ENCODE results near the gene PRMT7.

The PRMT7 gene

DNA sequence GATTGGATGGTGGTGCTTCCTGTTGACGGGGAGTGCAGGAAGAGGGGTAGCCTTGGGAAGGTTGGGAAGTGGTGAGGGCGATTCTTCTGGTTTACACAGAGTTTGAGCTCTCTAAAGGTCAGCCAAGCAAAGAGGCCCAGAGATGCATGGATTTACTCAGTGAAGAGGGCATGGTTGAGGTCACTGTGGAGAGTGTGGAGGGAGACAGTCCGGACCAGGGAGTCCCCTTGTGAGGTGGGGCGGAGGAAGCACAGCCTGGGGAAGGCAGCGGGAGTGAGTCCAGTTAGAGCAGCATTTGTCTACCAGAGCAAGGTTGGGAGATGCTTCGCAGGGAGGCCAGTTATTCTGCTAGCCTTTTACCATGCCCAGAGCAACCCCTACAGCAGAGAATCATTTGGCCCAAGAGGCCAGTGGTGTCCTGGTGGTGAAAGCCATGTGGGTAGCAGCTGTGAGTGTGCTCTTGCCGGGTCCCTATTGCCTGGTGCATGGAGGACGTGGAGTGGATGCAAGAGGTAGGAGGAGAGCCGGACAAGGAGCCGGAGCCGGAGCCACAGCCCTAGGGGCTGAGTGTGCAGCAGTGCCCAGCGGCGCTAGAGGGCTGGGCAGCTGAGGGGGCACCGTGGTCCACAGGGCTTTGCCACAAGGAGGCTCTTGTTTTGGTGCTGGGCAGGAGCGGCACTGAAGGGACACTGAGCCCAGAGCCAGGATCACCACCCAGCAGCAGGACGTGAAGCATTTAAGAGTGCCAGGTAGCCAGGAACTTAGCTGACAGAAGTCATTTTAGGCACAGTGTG, 27.7 kb downstream of the PRMT7 start:
- no peak overlapping the region for H3K4me2 ChIP-seq (ENCODE audit: low read depth, low read length, poor library complexity, severe bottlenecking)
- no peaks in the 10 kb centered on the region for H3K79me2 ChIP-seq (ENCODE audit: insufficient read depth, low read length)
- H3K9me3 ChIP-seq (ENCODE audit: insufficient read depth, low read depth, low read length): no peaks in the 10 kb centered on the region
- no peaks in the 10 kb centered on the region for H3F3A ChIP-seq (ENCODE audit: low read depth)
- TF ChIP-seq EZH2phosphoT487 (IDR thresholded peaks at IDR 0.05; ENCODE audit: borderline replicate concordance): no peak
- TF ChIP-seq, protein P1, sequence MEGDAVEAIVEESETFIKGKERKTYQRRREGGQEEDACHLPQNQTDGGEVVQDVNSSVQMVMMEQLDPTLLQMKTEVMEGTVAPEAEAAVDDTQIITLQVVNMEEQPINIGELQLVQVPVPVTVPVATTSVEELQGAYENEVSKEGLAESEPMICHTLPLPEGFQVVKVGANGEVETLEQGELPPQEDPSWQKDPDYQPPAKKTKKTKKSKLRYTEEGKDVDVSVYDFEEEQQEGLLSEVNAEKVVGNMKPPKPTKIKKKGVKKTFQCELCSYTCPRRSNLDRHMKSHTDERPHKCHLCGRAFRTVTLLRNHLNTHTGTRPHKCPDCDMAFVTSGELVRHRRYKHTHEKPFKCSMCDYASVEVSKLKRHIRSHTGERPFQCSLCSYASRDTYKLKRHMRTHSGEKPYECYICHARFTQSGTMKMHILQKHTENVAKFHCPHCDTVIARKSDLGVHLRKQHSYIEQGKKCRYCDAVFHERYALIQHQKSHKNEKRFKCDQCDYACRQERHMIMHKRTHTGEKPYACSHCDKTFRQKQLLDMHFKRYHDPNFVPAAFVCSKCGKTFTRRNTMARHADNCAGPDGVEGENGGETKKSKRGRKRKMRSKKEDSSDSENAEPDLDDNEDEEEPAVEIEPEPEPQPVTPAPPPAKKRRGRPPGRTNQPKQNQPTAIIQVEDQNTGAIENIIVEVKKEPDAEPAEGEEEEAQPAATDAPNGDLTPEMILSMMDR (conservative IDR thresholded peaks at IDR 0.05; ENCODE audit: low read length): no peak
- peaks cover 47% of the 10 kb centered on the region; the same call in 1 of the 2 replicates for H3K36me3 ChIP-seq (ENCODE audit: insufficient read depth, low read length)
- H3K4me3 ChIP-seq (ENCODE audit: low read length, poor library complexity, severe bottlenecking): no peak overlapping the region
- no peaks in the 10 kb centered on the region for H3K27me3 ChIP-seq (ENCODE audit: insufficient read depth, low read length, poor library complexity, severe bottlenecking)
- no peak overlapping the region for H3K9ac ChIP-seq (ENCODE audit: low read depth, low read length, poor library complexity, severe bottlenecking)
- H3K9me2 ChIP-seq (replicated peaks; ENCODE audit: low read depth, low read length): no peaks in the 10 kb centered on the region
- H4K20me1 ChIP-seq (ENCODE audit: insufficient read depth, low read length, poor library complexity, severe bottlenecking): no peaks in the 10 kb centered on the region
- no peak overlapping the region for H2AFZ ChIP-seq (ENCODE audit: low read length)
- peaks cover under 1% of the 10 kb centered on the region for H3K4me1 ChIP-seq (ENCODE audit: insufficient read depth, low read length, poor library complexity, severe bottlenecking)

DNA sequence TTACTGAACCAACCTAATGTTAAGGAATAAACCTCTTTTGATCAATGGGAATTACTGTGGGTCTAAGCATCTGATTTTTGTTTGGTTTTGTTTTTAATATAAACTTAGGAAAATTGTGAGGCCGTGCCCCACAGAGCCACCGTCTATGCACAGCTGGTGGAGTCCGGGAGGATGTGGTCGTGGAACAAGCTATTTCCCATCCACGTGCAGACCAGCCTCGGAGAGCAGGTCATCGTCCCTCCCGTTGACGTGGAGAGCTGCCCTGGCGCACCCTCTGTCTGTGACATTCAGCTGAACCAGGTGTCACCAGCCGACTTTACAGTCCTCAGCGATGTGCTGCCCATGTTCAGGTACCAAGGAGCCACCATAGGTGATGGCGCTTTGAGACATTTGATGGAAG, 28.4 kb downstream of the PRMT7 start:
- Histone ChIP-seq H3K79me2 (ENCODE audit: insufficient read depth, low read length) (no peaks in the 10 kb centered on the region), H3K4me1 (ENCODE audit: insufficient read depth, low read length, poor library complexity, severe bottlenecking) (no peaks in the 10 kb centered on the region), H4K20me1 (ENCODE audit: insufficient read depth, low read length, poor library complexity, severe bottlenecking) (no peaks in the 10 kb centered on the region), H3K9ac (ENCODE audit: low read depth, low read length, poor library complexity, severe bottlenecking) (no peak overlapping the region), H2AFZ (ENCODE audit: low read length) (no peak overlapping the region), H3K27me3 (ENCODE audit: insufficient read depth, low read length, poor library complexity, severe bottlenecking) (no peaks in the 10 kb centered on the region), H3K4me3 (ENCODE audit: low read length, poor library complexity, severe bottlenecking) (no peak overlapping the region), H3K9me3 (ENCODE audit: insufficient read depth, low read depth, low read length) (no peaks in the 10 kb centered on the region), H3F3A (ENCODE audit: low read depth) (no peaks in the 10 kb centered on the region), H3K4me2 (ENCODE audit: low read depth, low read length, poor library complexity, severe bottlenecking) (no peak overlapping the region), H3K36me3 (ENCODE audit: insufficient read depth, low read length) (peaks cover 47% of the 10 kb centered on the region; the same call in 1 of the 2 replicates), H3K9me2 (replicated peaks; ENCODE audit: low read depth, low read length) (no peaks in the 10 kb centered on the region)
- no peak for TF ChIP-seq EZH2phosphoT487 (IDR thresholded peaks at IDR 0.05; ENCODE audit: borderline replicate concordance)
- TF ChIP-seq, protein P1 (conservative IDR thresholded peaks at IDR 0.05; ENCODE audit: low read length): no peak

DNA sequence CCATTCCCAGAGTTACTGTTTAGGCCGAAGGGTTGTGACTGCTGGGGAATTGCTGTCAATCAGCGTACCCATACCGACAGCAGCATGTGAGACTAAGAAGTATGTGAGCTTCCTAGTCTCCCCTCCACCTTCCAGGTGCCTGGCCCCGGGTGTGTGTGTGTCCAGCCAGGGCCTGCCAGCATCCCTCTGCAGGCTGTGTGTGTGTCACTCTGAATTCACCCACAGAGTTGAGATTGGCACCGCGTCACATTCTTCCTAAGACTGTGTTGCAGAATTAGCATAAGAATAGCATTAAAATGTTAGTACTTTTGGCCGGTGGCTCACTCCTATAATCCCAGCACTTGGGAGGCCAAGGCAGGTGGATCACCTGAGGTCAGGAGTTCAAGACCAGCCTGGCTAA, 31.8 kb downstream of the PRMT7 start:
- Histone ChIP-seq H3K9me2 (replicated peaks; ENCODE audit: low read depth, low read length) (no peaks in the 10 kb centered on the region), H3K27me3 (ENCODE audit: insufficient read depth, low read length, poor library complexity, severe bottlenecking) (no peaks in the 10 kb centered on the region), H3F3A (ENCODE audit: low read depth) (no peaks in the 10 kb centered on the region), H3K79me2 (ENCODE audit: insufficient read depth, low read length) (no peaks in the 10 kb centered on the region), H4K20me1 (ENCODE audit: insufficient read depth, low read length, poor library complexity, severe bottlenecking) (no peaks in the 10 kb centered on the region), H3K4me1 (ENCODE audit: insufficient read depth, low read length, poor library complexity, severe bottlenecking) (peaks cover 34% of the 10 kb centered on the region), H2AFZ (ENCODE audit: low read length) (no peak overlapping the region), H3K36me3 (ENCODE audit: insufficient read depth, low read length) (peaks cover 41% of the 10 kb centered on the region; the same call in 1 of the 2 replicates), H3K9me3 (ENCODE audit: insufficient read depth, low read depth, low read length) (no peaks in the 10 kb centered on the region), H3K4me3 (ENCODE audit: low read length, poor library complexity, severe bottlenecking) (no peak overlapping the region), H3K9ac (ENCODE audit: low read depth, low read length, poor library complexity, severe bottlenecking) (no peak overlapping the region), H3K4me2 (ENCODE audit: low read depth, low read length, poor library complexity, severe bottlenecking) (no peak overlapping the region)
- no peak for TF ChIP-seq EZH2phosphoT487 (IDR thresholded peaks at IDR 0.05; ENCODE audit: borderline replicate concordance)
- TF ChIP-seq, protein P1 (conservative IDR thresholded peaks at IDR 0.05; ENCODE audit: low read length): no peak
